Amniotic stem cell (primary cell): ENCODE data around the gene FCHSD2.
"Not testable (repeated sequence)": the region's sequence is repeated elsewhere in the genome, so short reads cannot be mapped to it uniquely, and the experiment has no call there.

ENCODE experiments used
- DNase-seq: peaks from one replicate; lab custom pipeline; 2025; lab: John Stamatoyannopoulos, UW

The FCHSD2 gene

DNA sequence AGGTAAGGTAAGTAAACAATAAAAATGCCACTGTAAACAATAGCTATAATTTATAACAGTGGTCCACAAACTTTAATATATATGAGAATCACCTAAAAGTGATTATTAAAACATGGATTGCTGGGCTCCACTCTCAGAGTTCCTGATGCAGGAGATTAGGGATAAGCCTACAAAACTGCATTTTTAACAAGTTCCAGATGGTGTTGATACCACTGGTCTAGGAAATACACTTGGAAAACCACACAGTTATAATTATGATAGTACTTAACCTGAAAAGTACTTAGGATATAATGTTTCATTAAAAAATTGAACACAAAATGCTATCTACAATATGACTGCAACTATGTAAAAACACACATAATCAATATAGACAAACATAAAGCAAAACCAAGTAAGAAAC is 20.4 kb downstream of the FCHSD2 start:
- no peak for DNase-seq

DNA sequence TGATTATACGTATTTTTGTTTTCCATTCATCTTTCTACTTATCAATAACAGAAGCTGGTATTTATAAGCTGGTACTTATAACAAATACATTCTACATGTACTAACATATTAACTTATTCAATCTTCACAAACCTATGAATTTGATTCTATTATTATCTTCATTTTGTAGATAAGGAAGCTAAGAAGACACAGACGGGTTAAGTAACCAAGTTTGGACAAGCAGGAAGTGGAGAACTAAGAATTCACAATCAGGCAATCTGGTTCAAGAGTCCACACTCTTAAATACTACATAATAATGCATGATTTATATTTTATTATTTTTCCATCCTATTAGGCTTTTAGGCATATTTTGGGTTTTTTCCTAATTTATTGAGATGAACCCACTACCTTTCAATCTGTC is 25.0 kb downstream of the FCHSD2 start:
- no peak for DNase-seq

DNA sequence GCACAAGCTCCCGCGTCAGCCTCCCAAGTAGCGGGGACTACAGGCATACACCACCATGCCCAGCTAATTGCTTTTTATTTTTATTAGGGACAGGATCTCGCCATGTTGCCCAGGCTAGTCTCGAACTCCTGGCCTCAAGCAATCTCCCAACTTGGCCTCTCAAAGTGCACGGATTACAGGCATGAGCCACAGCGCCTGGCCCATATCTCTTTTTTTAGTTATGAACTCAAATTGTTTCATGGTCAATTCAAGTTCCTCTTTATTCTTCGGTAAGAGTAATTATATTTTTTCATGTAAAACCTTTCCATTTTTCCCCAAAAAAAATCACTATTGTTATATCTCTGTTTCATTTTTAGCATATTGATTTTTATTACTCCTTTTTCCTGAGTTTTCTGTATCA is 25.5 kb downstream of the FCHSD2 start:
- DNase-seq = no peak

DNA sequence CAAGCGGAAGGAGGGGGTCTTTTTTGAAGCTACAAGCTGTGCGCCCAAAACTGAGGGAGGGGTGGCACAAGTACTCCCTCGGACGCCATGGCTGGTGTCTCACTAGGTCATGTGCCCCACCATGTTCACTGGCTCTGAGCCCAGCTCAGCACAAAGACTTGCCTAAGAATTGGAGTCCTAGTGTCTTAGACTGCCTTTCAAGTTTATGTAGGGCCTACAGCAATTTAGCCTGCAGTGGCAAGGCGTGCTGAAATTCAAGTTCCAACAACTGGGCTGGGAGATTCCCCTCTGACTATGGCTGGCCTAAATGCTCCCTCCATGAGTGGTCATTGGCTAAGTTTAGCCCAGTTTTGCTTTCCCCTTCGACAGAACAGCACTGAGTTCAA is 27.3 kb downstream of the FCHSD2 start:
- DNase-seq = no peak

DNA sequence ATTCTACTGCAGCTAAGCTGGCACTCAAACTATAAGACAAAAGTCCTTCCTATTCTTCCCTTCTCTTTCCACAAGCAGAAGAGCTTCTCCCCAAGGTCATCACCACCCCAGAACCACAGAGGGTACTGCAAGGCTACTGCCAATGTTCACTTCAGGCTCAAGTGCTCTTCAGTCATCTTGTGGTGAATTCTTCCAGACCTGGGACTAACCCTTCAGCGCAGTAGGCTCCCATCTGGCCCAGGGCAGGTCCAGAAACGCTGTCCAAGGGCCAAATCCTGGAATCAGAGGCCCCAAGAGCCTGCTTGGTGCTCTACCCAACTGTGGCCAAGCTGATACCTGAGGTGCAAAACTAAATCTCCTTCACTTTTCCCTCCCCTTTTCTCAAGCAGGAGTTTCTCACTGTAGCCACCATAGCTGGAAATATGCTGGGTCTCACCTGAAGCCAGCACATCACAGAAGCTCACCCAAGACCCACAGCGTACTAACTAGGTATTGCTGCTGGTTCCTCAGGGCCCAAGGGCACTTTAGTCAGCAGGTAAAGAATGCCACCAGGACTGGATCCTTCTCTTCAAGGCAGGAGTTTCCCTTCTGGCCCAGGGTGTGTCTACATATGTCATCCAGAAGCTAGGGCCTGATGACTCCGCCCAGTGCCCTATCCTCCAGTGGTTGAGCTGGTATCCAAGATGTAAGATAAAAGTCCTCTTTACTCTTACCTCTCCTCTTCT is 27.8 kb downstream of the FCHSD2 start:
- DNase-seq = no peak

DNA sequence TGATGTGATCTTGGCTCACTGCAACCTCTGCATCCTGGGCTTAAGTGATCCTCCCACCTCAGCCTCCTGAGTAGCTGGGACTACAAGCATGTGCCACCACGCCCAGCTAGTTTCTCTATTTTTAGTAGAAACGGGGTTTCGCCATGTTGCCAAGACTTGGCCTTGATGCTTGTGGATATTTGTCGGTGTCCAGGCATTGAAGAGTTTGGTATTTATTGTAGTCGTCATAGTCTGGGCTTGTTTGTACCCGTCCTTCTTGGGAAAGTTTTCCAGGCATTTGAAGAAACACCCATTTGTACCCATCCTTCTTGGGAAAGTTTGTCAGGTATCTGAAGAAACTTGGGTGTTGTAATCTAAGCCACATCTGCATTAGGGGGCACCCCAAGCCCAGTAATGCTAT is 28.7 kb downstream of the FCHSD2 start:
- DNase-seq = no peak

DNA sequence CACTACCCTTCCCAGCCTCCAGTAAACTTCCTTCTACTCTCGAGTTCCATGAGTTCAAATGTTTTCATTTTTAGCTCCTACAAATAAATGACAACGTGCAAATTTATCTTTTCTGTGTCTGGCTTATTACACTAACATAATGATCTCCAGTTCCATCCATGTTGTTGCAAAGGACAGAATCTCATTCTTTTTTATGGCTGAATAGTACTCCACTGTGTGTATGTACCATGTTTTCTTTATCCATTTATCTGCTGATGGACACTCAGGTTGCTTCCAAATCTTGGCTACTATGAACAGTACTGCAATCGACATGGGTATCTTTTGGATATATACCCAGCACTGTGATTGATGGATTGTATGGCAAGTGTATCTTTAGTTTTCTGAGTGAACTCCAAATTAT is 34.5 kb downstream of the FCHSD2 start:
- DNase-seq = no peak

DNA sequence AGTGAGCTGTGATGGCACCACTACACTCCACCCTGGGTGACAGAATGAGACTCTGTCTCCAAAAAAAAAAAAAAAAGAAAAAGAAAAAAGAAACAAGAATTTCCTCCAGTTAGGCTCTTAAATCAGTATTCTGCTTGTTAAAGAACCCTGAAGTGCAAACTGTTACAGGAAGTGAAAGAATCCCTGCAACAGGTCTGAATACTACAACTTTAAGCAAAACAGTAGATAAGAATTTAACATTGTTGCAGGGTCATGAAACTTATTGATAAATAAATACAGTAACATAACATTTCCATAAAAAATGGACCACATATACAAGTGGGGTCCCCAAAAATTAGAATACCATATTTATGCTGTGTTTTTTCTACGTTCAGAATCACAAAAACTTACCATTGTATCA is 35.8 kb downstream of the FCHSD2 start:
- DNase-seq = no peak

DNA sequence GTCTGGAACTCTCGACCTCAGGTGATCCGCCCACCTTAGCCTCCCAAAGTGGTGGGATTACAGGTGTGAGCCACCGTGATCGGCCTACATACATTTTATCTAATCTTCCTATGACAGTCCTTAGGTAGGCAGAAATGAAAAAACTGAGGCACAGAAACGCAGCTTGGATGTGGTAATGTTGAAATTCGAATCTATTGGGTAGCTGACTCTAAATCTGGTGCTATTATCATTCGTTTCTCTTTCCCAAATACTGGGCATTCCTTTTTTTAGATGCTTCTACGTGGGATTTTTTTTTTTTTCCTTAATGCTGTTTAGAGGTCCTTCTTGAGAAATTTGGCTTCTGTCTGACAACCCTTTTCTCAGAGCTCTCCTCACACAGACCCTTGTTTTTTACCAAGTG is 41.5 kb downstream of the FCHSD2 start:
- DNase-seq = no peak

DNA sequence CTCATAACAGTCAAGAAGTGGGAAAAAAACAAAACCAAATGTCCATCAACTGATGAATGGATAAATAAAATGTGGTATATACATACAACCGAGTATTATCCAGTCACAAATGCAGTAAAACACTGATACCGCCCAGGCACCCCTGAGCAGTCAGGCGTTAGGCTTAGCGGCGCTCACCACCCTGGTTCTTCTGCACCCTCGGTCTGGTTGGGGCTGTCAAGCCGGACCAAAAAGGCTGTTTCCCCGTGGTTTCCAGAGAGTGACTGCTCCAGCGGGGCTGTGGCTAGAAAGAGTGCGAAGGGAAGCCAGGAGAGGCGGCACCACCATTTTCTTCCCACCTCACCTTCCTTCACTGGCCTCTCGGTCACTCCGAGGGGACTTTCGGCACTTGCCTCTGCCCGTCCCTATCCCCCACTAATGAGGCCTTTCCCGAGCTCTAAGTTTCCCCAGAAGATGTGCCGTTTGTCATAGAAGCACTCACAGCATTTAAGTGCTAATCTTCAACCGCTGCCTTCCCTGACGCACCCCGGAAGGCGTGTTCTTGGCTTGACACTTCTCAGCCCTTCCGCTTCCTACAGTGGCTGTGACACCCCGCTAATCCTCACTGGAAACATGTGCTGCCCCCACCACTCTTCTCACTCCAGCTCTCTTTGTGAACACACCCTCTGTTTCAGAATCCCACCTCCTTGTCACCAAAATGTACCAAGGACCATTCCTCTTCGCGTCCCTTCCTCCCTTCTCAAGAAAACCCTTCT is 42.4 kb downstream of the FCHSD2 start:
- DNase-seq = no peak

DNA sequence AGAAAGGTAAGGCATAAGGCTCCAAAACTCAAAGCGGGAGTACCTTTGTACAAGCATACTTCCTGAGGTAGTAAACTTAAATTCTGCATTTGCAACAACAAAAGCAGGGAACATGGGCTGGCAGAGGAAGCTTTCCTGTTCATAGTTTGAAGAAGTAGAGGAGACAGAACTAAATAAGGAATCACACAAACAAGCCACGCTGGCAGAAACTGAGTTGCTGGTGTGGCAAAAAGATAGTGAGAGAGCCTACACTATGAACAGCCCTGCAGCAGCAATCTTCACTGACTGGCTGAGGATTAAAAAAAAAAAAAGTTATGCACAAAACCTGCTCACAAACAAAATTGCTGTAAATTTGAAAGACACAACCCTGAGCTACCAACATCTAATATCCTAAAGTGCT is 46.5 kb downstream of the FCHSD2 start:
- no peak for DNase-seq

DNA sequence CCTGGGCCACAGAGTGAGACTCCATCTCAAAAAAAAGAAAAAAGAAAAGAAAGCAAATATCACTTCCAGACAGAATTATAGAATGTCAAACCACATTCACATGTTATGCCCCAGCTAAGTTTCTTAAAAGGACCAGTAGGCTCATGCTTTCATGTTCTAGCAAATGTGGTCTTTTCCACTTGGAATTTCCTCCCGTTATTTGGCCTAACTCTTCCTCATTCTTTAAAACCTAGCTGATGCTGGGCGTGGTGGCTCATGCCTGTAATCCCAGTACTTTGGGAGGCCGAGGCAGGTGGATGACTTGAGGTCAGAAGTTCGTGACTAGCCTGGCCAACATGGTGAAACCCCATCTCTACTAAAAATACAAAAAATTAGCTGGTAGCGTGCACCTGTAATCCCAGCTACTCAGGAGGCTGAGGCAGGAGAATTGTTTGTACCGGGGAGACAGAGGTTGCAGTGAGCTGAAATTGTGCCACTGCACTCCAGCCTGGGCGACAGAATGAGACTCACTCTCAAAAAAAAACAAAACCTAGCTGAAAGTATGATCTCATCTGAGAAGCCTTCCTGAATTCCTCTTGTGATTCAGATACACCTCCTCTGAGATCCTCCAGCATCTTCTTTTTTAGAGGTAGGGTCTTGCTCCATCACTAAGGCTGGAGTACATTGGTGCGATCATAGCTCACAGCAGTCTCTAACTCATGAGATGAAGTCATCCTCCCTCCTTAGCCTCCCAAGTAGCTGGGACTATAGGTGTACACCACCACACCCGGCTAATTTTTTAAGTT is 50.4 kb downstream of the FCHSD2 start:
- no peak for DNase-seq

DNA sequence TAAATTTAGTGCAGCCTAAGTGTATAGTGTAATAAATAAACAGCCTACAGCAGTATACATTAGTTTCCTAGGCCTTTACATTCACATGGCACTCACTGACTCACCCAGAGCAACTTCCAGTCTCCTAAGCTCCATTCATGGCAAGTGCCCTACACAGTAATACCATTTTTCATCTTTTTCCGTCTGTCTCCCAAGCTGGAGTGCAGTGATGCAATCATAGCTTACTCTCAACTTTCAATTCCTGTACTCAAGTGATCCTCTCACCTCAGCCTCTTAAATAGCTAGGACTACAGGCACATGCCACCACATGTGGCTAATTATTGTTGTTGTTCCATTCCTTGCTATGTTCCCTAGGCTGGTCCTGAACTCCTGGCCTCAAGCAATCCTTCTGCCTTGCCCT is 54.4 kb downstream of the FCHSD2 start:
- no peak for DNase-seq

DNA sequence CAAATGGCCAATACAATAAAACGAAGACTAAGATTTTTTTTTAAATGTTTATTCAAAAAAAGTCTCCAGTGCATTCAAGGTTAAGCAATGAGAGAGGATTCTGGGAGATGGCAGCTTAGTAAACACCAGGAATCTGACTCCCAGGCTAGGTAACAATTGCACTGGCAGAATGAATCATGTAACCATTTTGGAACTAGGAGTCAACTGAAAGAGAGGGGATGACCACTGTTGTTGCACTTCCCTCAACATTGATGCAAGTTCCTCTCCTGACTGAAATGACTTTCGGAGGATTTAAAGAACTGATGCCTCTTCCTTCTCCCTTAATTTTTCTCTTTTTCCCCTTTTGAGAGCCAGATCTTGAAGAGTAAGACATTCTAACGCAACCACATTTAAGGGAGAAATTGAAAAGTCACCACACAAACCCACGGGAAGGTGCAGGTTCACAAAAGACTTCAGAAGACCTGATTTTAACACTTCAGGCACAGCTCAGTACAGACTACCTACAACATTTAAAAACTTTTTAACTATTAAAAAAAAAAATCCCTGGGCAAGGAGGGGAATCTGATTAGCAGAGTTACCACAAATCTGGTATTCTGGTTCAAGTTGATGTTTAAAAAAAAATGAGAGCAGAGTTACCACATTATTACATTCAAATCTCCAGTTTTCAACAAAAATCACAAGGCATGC is 56.8 kb downstream of the FCHSD2 start:
- DNase-seq = no peak

DNA sequence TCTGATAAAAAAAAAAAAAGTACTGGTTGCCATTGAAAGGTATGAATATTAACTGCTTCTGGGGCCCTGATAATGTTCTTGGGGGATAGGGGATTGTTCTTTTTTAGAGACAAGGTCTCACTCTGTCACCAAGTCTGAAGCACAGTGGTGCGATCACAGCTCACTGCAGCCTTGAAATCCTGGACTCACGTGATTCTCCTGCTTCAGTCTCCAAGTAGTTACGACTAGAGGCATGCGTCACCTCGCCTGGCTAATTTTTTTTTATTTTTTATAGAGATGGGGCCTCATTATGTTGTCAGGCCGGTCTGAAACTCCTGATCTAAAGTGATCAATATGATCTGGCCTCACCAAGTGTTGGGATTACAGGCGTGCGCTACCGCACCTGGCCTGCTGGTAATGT is 63.5 kb downstream of the FCHSD2 start:
- no peak for DNase-seq

DNA sequence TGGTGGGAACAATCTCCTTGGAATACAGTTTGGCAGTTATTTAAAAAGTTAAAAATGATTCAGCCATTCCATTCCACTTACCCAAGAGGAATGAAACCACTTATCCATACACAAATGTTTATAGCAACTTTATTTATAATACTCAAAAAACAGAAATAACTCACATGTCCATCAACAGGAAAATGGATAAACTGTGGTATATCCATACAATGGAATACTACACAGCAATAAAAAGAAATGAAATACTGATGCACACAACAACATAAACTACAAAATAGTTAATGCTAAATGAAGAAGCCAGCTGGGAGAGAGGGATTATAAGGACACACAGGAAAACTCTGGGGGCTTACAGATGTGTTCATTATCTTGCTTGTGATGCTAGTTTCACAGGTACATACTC is 64.7 kb downstream of the FCHSD2 start:
- DNase-seq = no peak

DNA sequence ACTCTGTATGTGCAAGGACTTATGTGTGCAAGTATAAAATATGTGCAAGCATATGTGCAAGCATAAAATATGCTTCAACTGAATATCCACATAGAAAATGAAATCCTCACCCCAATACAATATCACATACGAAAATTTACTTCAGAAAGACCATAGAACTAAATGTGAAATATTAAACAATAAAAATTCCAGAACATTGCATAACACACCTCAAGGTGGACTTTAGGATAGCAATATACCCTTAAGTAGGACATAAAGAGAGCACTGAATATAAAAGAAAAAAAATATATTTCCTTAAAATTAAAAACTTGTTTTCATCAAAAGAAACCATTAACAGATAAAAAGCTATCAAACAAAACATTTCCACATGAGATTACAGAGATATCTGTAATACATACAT is 67.8 kb downstream of the FCHSD2 start:
- DNase-seq = no peak

DNA sequence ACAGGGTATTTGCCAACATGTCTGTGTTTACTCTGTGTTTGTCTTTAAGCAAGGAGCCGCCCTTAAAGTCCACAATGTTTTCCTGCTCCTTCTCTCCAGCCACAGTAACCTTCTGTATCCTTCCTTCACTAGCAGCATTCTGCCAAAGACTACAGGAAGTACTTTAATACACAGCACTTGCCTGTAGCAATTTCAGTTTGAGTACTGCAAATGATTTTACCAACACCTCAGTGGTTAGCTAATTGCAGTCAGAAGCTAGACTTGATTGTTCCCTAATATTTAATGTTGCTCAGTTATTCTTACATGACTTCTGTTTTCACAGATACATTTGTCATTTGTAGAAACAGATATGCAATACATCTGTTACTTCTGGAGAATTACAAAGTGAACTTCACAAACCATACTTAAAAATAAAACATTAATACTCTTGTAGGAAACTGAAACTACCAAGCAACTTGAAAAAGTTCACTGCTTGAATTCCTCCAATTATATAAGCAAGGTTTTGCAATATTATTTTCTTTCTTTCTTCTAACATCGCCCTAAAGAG is 69.1 kb downstream of the FCHSD2 start:
- DNase-seq = no peak

DNA sequence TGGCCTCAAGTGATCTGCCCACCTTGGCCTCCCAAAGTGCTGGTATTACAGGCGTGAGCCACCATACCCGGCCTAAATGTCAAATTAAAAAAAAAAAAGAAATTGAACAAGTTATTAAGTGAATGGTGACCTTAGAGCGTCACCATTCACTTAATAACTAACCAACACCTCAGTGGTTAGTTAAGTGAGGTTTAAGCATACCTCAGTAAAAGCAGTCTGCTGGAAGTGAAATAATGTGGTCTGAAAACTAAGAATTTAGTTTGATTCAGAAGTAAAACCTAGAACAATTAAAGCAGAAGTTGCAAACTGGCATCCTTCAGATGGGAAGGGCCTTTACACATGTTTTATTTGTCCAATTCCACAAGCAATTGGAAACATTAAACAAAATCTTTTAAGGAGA is 71.5 kb downstream of the FCHSD2 start:
- DNase-seq = no peak

DNA sequence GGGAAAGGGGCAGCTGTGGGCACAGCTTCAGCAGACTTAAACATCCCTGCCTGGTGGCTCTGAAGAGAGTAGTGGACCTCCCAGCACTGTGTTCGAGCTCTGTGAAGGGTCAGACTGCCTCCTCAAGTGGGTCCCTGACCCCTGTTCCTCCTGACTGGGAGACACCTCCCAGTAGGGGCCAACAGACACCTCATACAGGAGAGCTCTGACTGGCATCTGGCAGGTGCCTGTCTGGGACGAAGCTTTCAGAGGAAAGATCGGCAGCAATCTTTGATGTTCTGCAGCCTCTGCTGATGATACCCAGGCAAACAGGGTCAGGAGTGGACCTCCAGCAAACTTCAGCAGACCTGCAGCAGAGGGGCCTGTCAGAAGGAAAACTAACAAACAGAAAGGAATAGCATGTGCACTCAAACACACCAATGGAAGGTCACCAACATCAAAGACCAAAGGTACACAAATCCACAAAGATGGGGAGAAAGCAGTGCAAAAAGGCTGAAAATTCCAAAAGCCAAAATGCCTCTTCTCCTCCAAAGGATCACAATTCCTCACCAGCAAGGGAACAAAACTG is 80.2 kb downstream of the FCHSD2 start:
- DNase-seq = not testable (repeated sequence)

DNA sequence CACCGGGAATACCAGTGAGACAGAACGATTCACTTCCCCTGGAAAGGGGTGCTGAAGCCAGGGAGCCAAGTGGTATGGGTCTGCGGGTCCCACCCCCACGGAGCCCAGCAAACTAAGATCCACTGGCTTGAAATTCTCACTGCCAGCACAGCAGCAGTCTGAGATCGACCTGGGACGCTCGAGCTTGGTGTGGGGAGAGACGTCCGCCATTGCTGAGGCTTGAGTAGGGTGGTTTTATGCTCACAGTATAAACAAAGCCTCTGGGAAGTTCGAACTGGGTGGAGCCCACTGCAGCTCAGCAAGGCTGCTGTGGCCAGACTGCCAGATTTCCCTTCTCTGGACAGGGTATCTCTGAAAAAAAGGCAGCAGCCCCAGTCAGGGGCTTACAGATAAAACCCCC is 80.7 kb downstream of the FCHSD2 start:
- DNase-seq = not testable (repeated sequence)

DNA sequence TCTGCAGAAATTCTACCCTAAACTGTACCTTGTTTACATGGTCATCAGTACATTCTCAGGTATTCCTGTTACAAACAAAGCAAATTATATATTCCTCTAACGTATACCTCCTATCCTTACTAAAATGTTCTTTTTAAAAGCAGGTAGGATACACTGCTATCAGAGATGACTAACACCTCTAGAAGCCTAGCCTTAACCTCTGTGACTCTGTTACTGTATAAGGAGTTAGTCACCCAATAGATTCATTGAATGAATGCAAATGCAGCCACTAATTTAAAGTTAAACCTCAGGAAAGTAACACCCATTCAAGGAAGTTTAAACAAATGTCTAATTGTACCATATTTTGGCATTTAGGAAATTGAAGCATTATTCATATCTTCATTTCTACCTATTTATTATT is 82.2 kb downstream of the FCHSD2 start:
- DNase-seq = no peak
